Activated naive CD4-positive, alpha-beta T cell (primary cell): ENCODE results near the gene EVL.

Experiments used
- DNase-seq, 4 experiments: peaks; one replicate each; lab custom pipeline; 2025; lab: John Stamatoyannopoulos, UW

The EVL gene

DNA sequence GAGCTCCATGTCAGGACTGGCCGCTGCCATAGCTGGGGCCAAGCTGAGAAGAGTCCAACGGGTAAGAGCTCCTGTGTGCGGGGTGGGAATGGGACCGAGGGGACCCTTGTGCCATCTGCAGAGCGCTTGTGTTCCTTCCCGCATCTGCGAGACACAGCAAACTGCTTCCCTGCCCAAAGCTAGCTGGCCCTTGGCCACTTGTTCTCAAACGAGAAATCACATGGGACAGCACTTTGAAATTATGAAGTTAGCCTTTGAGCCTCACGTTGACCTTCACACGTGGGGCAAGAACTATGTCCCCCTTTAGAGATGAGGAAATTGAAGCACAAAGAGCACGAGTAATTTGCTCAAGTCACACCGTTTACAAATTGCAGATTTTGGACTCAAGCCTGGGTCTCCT lies 63.5 kb downstream of the EVL start:
- no peak for DNase-seq

DNA sequence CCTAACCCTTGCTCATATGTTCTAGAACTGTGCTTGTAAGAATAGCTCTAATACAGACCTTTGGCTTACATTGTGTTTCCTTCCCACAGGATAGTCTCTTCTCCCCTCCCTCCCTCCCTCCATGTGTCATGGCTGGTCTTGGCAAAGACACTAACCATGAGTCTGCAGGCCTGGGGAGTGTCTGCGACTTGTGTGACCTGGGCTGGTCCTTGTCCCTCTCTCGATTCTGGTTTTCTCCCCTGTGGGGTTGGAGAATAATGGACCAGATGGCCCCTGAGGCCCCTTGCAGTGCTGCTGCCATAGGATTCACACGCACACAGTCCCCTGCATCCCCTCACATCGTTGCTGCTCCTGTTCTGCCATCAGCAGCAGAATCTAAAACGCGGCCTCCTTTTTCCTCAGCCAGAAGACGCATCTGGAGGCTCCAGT lies 64.0 kb downstream of the EVL start:
- no peak for DNase-seq

DNA sequence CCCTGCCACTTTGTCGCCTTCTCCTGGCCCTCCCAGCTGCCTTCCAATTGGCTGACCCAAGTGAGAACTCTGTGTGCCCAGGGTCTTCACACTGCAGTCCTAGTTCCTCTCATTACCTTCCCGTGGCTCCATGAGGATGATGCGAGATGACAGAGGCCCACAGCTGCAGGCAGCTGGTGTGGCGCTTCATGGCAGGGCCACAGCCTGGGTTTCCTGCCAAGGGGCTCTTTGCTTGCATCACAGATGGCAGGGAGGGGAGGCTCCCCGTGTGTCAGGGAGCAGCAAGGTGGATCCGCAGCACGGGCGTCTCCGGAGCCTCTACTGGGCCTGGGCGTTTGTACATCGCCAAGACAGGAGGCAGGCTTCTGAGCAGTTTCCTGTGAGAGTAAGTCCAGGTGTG lies 65.3 kb downstream of the EVL start:
- no peak for DNase-seq

GRCh38 chr14:100131181-100131580 lies 66.0 kb downstream of the EVL start:
- no peak for DNase-seq

DNA sequence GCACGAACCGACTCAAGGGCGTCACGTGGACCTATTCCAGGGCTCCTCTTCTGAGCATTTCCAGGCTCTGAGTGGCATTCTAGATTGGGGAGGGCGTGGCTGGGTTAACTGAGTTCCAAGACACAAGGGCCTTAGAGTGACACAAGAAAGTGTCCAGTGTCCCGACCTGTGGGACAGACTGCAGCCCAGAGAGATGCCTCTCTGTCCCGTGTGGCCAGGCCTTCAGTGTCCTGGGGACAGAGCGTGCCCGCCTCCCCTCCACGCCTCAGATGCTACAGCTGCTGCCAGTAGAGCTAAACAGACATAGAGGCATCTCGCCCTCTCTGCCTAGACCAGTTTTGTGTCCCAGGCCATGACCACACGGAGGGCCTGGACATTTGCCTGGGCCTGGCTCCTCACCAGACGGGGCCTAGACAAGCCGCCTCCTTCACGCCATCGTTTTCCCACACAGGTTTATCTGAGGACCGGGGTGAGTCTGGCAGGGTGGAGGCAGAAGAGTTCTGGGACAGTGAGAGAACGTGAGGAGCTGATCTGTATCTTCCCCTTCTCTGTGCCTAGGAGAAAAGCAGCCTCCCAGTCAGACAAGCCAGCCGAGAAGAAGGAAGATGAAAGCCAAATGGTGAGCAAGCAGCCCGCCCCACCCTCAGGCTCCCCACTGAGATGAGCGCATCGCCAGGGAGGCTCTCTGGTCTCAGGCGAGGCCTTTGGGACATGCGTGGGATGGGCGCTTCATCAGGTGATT lies 67.1 kb downstream of the EVL start:
- DNase-seq: no peak

GRCh38 chr14:100132903-100133510 lies 67.8 kb downstream of the EVL start:
- DNase-seq: no peak

DNA sequence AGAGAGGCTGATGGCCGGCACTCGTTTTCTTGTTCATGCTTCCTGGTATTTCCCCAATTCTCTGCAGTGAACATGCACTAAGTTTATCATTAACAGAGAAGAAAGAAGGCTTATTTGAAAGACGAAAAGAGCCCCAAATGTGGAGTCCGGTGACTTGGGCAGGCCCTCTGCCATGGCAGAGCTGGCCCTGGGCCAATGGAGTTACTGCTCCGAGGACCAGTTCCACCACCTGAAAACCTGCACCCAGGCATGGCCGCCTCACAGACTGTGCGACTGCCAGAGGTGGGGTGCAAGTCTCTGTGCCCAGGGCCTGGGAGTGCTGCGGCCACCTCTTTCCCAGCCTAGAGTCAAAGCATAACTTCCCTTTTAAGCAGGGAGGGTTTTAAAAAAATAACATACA lies 69.4 kb downstream of the EVL start:
- DNase-seq: no peak

- no peak for DNase-seq
Measured at GRCh38 chr14:100135073-100135472, 69.9 kb downstream of the EVL start.

DNA sequence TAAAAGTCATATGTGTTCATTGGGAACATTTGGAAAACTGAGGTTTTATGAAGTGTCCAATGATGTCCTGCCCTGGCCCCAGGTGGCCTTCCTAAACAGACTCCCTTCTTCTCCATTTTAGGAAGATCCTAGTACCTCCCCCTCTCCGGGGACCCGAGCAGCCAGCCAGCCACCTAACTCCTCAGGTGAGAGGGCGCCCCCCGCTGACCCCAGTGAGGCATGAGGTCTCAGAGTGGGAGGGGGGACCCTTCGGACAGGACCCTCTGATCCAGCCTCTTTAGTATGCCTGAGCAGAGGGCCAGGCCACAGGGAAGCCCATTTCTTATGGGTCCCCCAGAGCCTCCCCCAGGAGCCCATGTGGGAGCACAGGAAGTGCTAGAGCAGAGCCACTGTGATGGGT lies 70.6 kb downstream of the EVL start:
- no peak for DNase-seq

DNA sequence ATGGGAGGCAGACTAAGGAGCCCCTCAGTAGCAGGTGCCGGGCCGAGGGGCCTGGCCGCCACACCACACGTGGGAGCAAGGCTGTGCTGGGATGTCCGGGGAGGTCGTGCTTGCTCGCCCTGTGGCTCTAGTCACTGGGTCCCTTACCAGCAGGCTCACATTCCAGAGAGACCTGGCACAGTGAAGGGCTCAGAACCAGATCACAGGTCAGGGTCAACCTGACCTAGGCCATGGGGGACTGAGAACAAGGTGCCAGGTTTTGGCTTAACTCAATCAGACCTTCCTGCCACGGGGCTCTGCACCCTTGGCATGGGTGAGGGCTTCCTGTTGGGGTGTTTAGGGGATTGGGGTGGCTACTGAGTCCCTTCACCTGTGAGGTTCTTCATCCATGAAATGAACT lies 72.0 kb downstream of the EVL start:
- DNase-seq: no peak

- no peak for DNase-seq
Measured at GRCh38 chr14:100138082-100138787, 73.0 kb downstream of the EVL start.

- no peak for DNase-seq
Measured at GRCh38 chr14:100138955-100139354, 73.7 kb downstream of the EVL start.

GRCh38 chr14:100140452-100141078 lies 75.3 kb downstream of the EVL start:
- no peak for DNase-seq

- no peak for DNase-seq
Measured at GRCh38 chr14:100141098-100141497, 75.9 kb downstream of the EVL start.

GRCh38 chr14:100142073-100143040 lies 77.1 kb downstream of the EVL start:
- DNase-seq: no peak

DNA sequence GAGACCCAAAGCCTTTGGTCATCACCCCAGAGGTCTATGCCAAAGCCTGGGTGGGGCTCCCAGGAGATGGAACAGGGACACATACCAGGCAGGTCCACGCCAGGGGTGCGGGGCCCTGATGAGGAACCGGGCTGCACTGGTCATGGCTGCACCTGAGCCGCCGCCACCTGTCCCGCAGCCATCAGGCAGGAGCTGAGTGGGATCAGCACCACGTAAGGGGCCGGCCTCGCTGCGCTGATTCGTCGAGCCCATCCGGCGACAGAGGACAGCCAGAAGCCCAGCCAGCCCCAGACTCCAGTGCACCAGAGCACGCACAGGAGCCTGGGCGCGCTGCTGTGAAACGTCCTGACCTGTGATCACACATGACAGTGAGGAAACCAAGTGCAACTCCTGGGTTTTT lies 78.3 kb downstream of the EVL start:
- DNase-seq: no peak

DNA sequence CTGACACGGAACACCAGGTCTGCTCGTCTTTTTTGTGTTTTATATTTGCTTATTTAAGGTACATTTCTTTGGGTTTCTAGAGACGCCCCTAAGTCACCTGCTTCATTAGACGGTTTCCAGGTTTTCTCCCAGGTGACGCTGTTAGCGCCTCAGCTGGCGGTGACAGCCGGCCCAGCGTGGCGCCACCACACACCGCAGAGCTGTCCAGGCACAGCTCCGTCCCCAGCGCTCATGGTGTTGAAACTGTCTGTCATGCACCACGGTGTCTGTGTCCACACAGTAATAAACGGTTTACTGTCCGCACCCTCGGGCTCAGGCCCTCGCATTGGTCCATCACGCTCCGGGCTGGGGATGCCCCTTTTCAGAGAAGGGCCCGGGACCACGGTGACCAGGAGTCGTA lies 78.7 kb downstream of the EVL start:
- no peak for DNase-seq

DNA sequence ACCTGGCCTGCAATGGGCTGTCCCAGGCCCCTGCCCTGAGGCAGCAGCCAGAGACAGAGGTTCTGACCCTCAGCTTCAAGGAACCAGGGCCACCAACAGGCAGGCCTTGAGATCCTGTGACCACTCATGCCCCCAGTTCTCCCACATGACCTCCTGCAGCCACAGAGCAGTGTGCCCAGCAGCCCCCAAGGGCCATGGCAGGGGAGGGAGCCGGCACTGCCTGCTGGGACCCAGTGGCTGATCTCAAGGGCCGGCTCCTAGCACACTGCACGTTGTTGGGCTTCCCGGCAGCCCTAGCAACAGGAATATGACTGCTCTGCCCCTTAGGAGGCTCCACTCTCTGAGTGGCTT lies 79.4 kb downstream of the EVL start:
- DNase-seq: no peak

GRCh38 chr14:100144996-100145646 lies 79.9 kb downstream of the EVL start:
- DNase-seq: no peak

DNA sequence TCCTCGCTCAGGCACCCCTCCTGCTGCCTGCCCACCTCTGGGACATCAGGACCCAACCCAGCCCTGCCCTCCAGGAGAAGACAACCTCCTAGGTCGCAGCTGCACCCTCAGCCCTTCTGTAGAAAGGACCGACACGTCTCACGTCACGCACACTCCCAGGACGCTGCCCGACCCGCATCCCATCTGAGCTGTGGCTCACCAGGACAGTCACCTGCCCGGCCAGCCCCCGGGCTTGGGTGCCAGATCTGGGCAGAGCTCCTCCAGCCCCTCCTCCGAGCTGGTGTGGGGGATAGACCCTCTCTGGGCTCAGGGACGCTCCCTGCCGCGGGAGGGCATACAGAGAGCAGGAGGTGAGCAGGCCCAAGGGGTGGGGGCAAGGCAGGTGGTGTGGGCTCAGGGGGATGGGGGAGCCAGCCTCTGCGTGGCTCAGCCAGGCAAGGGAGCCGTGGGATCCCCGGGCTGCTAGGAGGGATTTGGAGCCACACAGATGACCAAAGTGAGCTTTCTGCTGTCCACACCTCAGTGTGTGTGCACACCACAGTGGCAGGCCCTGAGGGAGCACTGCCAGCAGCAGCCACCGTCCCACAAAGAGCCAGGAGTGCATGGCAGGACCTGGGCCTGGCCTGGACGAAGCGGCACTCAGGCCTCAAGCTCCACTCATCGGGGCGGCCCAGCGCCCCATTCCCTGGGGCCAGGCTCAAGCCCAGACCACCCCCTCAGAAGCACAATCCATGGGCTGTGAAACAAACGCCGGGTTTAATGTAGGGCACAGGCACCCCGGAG lies 80.7 kb downstream of the EVL start:
- no peak for DNase-seq
